GM23338 (cell line): ENCODE data around the gene RAB5IF. TPM values are rescaled to one million over a fixed set of nuclear protein-coding genes. Genes with fewer than 3 reads are reported as not detected.

Experiments
- ATAC-seq: fragments of 200-7000 bp; cut with Tn5 transposase; 3 replicates; pipeline ENCODE4 v1.9.1; 2020
- DNase-seq: peaks from one replicate; pipeline ENCODE4 v3.0.0-alpha.2; 2015; ENCODE audit warnings: low spot score
- H2AFZ ChIP-seq: fragments of 200-600 bp; sonication (generic); 2 replicates; pipeline ENCODE4 v1.8.0; 2016; ENCODE audit warnings: antibody characterized with exemption, mild to moderate bottlenecking, moderate library complexity
- H3F3A ChIP-seq: fragments of 200-600 bp; sonication (generic); replicated peaks from 2 replicates; pipeline ENCODE4 v1.8.0; 2017; ENCODE audit warnings: antibody characterized with exemption, mixed run types, low read depth
- H3K27ac ChIP-seq: fragments of 200-600 bp; sonication (generic); 2 replicates; pipeline ENCODE4 v1.6.1; 2016; ENCODE audit warnings: low read depth
- H3K27me3 ChIP-seq: fragments of 200-600 bp; sonication (generic); 2 replicates; pipeline ENCODE4 v1.8.0; 2016; ENCODE audit warnings: mild to moderate bottlenecking, mixed run types, moderate library complexity; ENCODE audit not compliant: insufficient read depth
- H3K36me3 ChIP-seq: fragments of 200-600 bp; sonication (generic); 2 replicates; pipeline ENCODE4 v1.8.0; 2016; ENCODE audit warnings: mild to moderate bottlenecking; ENCODE audit not compliant: insufficient read depth
- H3K4me1 ChIP-seq: fragments of 200-600 bp; sonication (generic); 2 replicates; pipeline ENCODE4 v1.8.0; 2016; ENCODE audit warnings: mild to moderate bottlenecking, moderate library complexity; ENCODE audit not compliant: insufficient read depth
- H3K4me2 ChIP-seq: fragments of 200-600 bp; sonication (generic); 2 replicates; pipeline ENCODE4 v1.7.1; 2017; ENCODE audit warnings: mixed run types
- H3K4me3 ChIP-seq: fragments of 200-600 bp; sonication (generic); 2 replicates; pipeline ENCODE4 v1.6.1; 2016; ENCODE audit warnings: mixed run types
- H3K79me2 ChIP-seq: fragments of 200-600 bp; sonication (generic); replicated peaks from 2 replicates; pipeline ENCODE4 v1.8.0; 2017; ENCODE audit warnings: mild to moderate bottlenecking; ENCODE audit not compliant: insufficient read depth
- H3K9me2 ChIP-seq: fragments of 200-600 bp; sonication (generic); 2 replicates; pipeline ENCODE4 v1.8.0; 2017; ENCODE audit not compliant: insufficient read depth
- H4K20me1 ChIP-seq: fragments of 200-600 bp; sonication (generic); replicated peaks from 2 replicates; pipeline ENCODE4 v1.8.0; 2017; ENCODE audit warnings: mild to moderate bottlenecking; ENCODE audit not compliant: insufficient read depth
- H3K27ac Mint-ChIP-seq: 2 replicates; pipeline ENCODE4 v1.8.0; 2020; ENCODE audit warnings: inconsistent platforms, mild to moderate bottlenecking, moderate library complexity, mixed read lengths
- H3K27me3 Mint-ChIP-seq: 3 replicates; pipeline ENCODE4 v1.8.0; 2022; ENCODE audit warnings: low read depth, mild to moderate bottlenecking, moderate library complexity, mixed read lengths, inconsistent platforms; ENCODE audit not compliant: insufficient read depth, poor library complexity
- H3K36me3 Mint-ChIP-seq: 3 replicates; pipeline ENCODE4 v1.8.0; 2021; ENCODE audit warnings: low read depth, mild to moderate bottlenecking, inconsistent platforms, moderate library complexity, mixed read lengths
- H3K4me1 Mint-ChIP-seq: 3 replicates; pipeline ENCODE4 v1.8.0; 2020; ENCODE audit warnings: mild to moderate bottlenecking, inconsistent platforms, mixed read lengths
- H3K4me3 Mint-ChIP-seq: 3 replicates; pipeline ENCODE4 v1.8.0; 2021; ENCODE audit warnings: moderate library complexity, mild to moderate bottlenecking, inconsistent platforms, mixed read lengths
- H3K9me3 Mint-ChIP-seq: 3 replicates; pipeline ENCODE4 v1.8.0; 2020; ENCODE audit warnings: moderate library complexity, mild to moderate bottlenecking, inconsistent platforms, mixed read lengths
- CREB1 ChIP-seq: fragments of 250-450 bp; sonication (Bioruptor Pico); IDR thresholded peaks from 2 replicates; pipeline ENCODE4 v1.5.0; 2020; ENCODE audit warnings: low read depth, mild to moderate bottlenecking, moderate library complexity
- CTCF ChIP-seq, 2 experiments: fragments of 200-600 bp in 1 of 2; sonication (generic) in 1 of 2; conservative IDR thresholded peaks; 2 replicates each; pipeline versions ENCODE4 v1.5.1 to v1.6.1; 2016 to 2017; ENCODE audit warnings: antibody characterized with exemption in 2 of 2, low read depth in 2 of 2, mild to moderate bottlenecking in 2 of 2, moderate library complexity in 1 of 2
- ETS1 ChIP-seq: IDR thresholded peaks from 2 replicates; pipeline ENCODE4 v1.6.1; 2016; ENCODE audit warnings: antibody characterized with exemption
- EZH2phosphoT487 ChIP-seq: fragments of 200-600 bp; sonication (generic); IDR thresholded peaks from one replicate; pipeline ENCODE4 v1.8.1; 2018; ENCODE audit warnings: antibody characterized with exemption; ENCODE audit not compliant: unreplicated experiment
- JUNB ChIP-seq: IDR thresholded peaks from one replicate; pipeline ENCODE4 v1.6.1; 2016; ENCODE audit warnings: antibody characterized with exemption; ENCODE audit not compliant: unreplicated experiment
- NANOG ChIP-seq: IDR thresholded peaks from 2 replicates; pipeline ENCODE4 v1.6.1; 2016; ENCODE audit warnings: antibody characterized with exemption, borderline replicate concordance
- POLR2AphosphoS5 ChIP-seq: IDR thresholded peaks from 2 replicates; pipeline ENCODE4 v1.6.1; 2016; ENCODE audit warnings: antibody characterized with exemption, low read depth
- REST ChIP-seq: IDR thresholded peaks from one replicate; pipeline ENCODE4 v1.6.1; 2018; ENCODE audit warnings: antibody characterized with exemption; ENCODE audit not compliant: unreplicated experiment
- STAT1 ChIP-seq: IDR thresholded peaks from one replicate; pipeline ENCODE4 v1.6.1; 2016; ENCODE audit warnings: antibody characterized with exemption; ENCODE audit not compliant: unreplicated experiment
- ZNF114 ChIP-seq: fragments of 250-450 bp; sonication (Bioruptor Pico); IDR thresholded peaks from 2 replicates; pipeline ENCODE4 v1.5.0; 2020; ENCODE audit warnings: mild to moderate bottlenecking, moderate library complexity
- ZNF331 ChIP-seq: fragments of 250-450 bp; sonication (Bioruptor Pico); IDR thresholded peaks from 2 replicates; pipeline ENCODE4 v1.5.0; 2020; ENCODE audit warnings: low read depth, mild to moderate bottlenecking, moderate library complexity
- polyA plus RNA-seq: library from polyadenylated mRNA; unstranded; fragments of >200 nt; fragmentation: Nextera tagmentation; extraction: Ambion mirVana; gene quantifications from 2 replicates; pipeline ENCODE4 v1.2.1, GENCODE V29; 2016
- total RNA-seq: library from RNA; depleted of rRNA; stranded (reverse); fragments of >200 nt; shearing (Covaris generic); gene quantifications from 2 replicates; pipeline ENCODE4 v1.2.3, GENCODE V29; 2014

The RAB5IF gene
- total and polyA plus RNA-seq, 2 experiments from 2014 or later, result 123 to 138 TPM

GRCh38 chr20:36644706-36645095 lies 39.1 kb downstream of the RAB5IF start:
- DNase-seq, result no peak
- no peaks in the 10 kb centered on the region for H3K36me3 ChIP-seq
- H3K27me3 Mint-ChIP-seq, result peaks cover 13% of the 10 kb centered on the region

GRCh38 chr20:36645353-36645752 lies 39.8 kb downstream of the RAB5IF start:
- Histone ChIP-seq H3K4me2 (no peak overlapping the region), H4K20me1 (no peaks in the 10 kb centered on the region), H3F3A (no peaks in the 10 kb centered on the region; the same call in 1 of the 2 replicates), H3K27me3 (no peaks in the 10 kb centered on the region), H3K27ac (no peak overlapping the region), H3K36me3 (no peaks in the 10 kb centered on the region), H3K4me3 (no peak overlapping the region), H3K9me2 (no peaks in the 10 kb centered on the region), H2AFZ (no peak overlapping the region), H3K4me1 (peaks cover 19% of the 10 kb centered on the region), H3K79me2 (no peaks in the 10 kb centered on the region)
- no peak for DNase-seq
- Mint-ChIP-seq H3K27ac (no peak overlapping the region), H3K27me3 (peaks cover 13% of the 10 kb centered on the region), H3K9me3 (no peaks in the 10 kb centered on the region), H3K4me3 (no peak overlapping the region), H3K36me3 (no peaks in the 10 kb centered on the region), H3K4me1 (peaks cover 27% of the 10 kb centered on the region)
- no peak for ATAC-seq
- TF ChIP-seq ETS1, result no peak
- no peak for TF ChIP-seq POLR2AphosphoS5
- no peak for TF ChIP-seq JUNB
- no peak for TF ChIP-seq ZNF114 (CRISPR knock-in tag)
- TF ChIP-seq REST, result no peak
- TF ChIP-seq STAT1, result no peak
- TF ChIP-seq CREB1, result no peak
- TF ChIP-seq EZH2phosphoT487, result no peak
- TF ChIP-seq CTCF (conservative IDR thresholded peaks at IDR 0.05; ENCODE audit: low read depth in 2 of 2), result no peak
- TF ChIP-seq ZNF331 (CRISPR knock-in tag), result no peak
- TF ChIP-seq NANOG, result no peak

More at GRCh38 chr20:36644706-36645095, 39.1 kb downstream of the RAB5IF start:
- Histone ChIP-seq H3K4me1 (peaks cover 19% of the 10 kb centered on the region), H3K4me2 (no peak overlapping the region), H3K79me2 (no peaks in the 10 kb centered on the region), H3K27ac (no peak overlapping the region), H3F3A (no peaks in the 10 kb centered on the region; the same call in 1 of the 2 replicates), H2AFZ (no peak overlapping the region), H3K4me3 (no peak overlapping the region), H3K27me3 (no peaks in the 10 kb centered on the region), H3K9me2 (no peaks in the 10 kb centered on the region), H4K20me1 (no peaks in the 10 kb centered on the region)
- no peaks in the 10 kb centered on the region for H3K9me3 Mint-ChIP-seq
- H3K4me3 Mint-ChIP-seq, result no peak overlapping the region
- TF ChIP-seq ZNF114 (CRISPR knock-in tag), result no peak
- H3K36me3 Mint-ChIP-seq, result no peaks in the 10 kb centered on the region
- no peak overlapping the region for H3K27ac Mint-ChIP-seq
- H3K4me1 Mint-ChIP-seq, result peaks cover 27% of the 10 kb centered on the region
- no peak for ATAC-seq
